SJSA1 (cell line): ENCODE data around the gene AMMECR1L. TPM values are rescaled to one million over a fixed set of nuclear protein-coding genes. Genes with fewer than 3 reads are reported as not detected.

Experiments used
- DNase-seq, 2 experiments: peaks; one replicate each; pipeline ENCODE4 v3.0.0-alpha.2; 2015 to 2020; ENCODE audit warnings: low spot score in 2 of 2, low read depth in 1 of 2
- H3K27ac ChIP-seq: fragments of 250-450 bp; sonication (Bioruptor Pico); 2 replicates; pipeline ENCODE4 v1.5.1; 2020; ENCODE audit warnings: mild to moderate bottlenecking, moderate library complexity
- H3K27me3 ChIP-seq: fragments of 250-450 bp; sonication (Bioruptor Pico); replicated peaks from 2 replicates; pipeline ENCODE4 v1.5.1; 2020; ENCODE audit warnings: mild to moderate bottlenecking, moderate library complexity
- H3K36me3 ChIP-seq: fragments of 250-450 bp; sonication (Bioruptor Pico); 2 replicates; pipeline ENCODE4 v1.5.1; 2020; ENCODE audit warnings: mild to moderate bottlenecking
- H3K4me1 ChIP-seq: fragments of 250-450 bp; sonication (Bioruptor Pico); replicated peaks from 2 replicates; pipeline ENCODE4 v1.6.1; 2021; ENCODE audit warnings: mild to moderate bottlenecking
- H3K4me3 ChIP-seq: fragments of 250-450 bp; sonication (Bioruptor Pico); 2 replicates; pipeline ENCODE4 v1.5.1; 2020; ENCODE audit warnings: mild to moderate bottlenecking
- H3K9me3 ChIP-seq: fragments of 250-450 bp; sonication (Bioruptor Pico); replicated peaks from 2 replicates; pipeline ENCODE4 v1.5.1; 2020; ENCODE audit warnings: mild to moderate bottlenecking
- total RNA-seq: library from RNA; depleted of rRNA; stranded (reverse); fragments of >200 nt; shearing (Covaris generic); gene quantifications from 2 replicates; pipeline ENCODE4 v1.2.3, GENCODE V29; 2014

Gene AMMECR1L
- total RNA-seq, 1 experiment from 2014 or later, result 18.9 TPM

DNA sequence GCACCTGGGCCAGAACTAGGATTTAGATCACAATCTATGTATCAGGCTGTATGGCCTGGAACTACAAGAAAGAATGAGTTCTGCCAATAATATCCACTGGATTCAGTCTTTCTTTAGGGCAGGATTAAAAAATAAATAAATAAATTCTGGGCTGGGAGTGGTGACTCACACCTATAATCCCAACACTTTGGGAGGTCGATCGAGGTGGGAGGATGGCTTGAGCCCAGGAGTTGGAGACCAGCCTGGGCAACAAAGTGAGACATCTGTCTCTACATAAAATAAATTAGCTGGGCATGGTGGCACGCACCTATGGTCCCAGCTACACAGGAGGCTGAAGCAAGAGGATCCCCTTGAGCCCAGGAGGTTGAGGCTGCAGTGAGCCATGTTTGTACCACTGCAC is 8.1 kb downstream of the AMMECR1L start:
- DNase-seq, result peak; percentile 48 to 64
- H3K9me3 ChIP-seq, result no peaks in the 10 kb centered on the region
- peaks cover 49% of the 10 kb centered on the region for H3K36me3 ChIP-seq
- H3K4me1 ChIP-seq, result peaks cover 8% of the 10 kb centered on the region
- no peak overlapping the region for H3K27ac ChIP-seq
- no peaks in the 10 kb centered on the region for H3K27me3 ChIP-seq
- H3K4me3 ChIP-seq, result no peak overlapping the region

DNA sequence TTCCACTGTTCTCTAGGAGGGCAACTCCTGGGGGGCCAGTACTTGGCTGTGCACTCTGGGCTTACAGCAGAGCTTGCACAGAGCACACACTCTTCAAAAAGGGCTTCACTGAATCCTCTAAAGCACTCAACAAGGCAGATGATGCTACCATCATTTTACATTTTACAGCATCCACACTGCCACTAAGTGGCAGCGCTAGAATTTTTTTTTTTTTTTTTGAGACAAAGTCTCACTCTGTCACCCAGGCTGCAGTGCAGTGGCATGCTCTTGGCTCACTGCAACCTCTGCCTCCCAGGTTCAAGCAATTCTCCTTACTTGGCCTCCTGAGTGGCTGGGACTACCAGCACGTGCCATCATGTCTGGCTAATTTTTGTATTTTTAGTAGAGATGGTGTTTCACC is 8.6 kb downstream of the AMMECR1L start:
- H3K27me3 ChIP-seq, result no peaks in the 10 kb centered on the region
- H3K4me3 ChIP-seq, result no peak overlapping the region
- H3K4me1 ChIP-seq, result peaks cover 8% of the 10 kb centered on the region
- peaks cover 49% of the 10 kb centered on the region for H3K36me3 ChIP-seq
- no peaks in the 10 kb centered on the region for H3K9me3 ChIP-seq
- H3K27ac ChIP-seq, result no peak overlapping the region
- DNase-seq, result no peak

DNA sequence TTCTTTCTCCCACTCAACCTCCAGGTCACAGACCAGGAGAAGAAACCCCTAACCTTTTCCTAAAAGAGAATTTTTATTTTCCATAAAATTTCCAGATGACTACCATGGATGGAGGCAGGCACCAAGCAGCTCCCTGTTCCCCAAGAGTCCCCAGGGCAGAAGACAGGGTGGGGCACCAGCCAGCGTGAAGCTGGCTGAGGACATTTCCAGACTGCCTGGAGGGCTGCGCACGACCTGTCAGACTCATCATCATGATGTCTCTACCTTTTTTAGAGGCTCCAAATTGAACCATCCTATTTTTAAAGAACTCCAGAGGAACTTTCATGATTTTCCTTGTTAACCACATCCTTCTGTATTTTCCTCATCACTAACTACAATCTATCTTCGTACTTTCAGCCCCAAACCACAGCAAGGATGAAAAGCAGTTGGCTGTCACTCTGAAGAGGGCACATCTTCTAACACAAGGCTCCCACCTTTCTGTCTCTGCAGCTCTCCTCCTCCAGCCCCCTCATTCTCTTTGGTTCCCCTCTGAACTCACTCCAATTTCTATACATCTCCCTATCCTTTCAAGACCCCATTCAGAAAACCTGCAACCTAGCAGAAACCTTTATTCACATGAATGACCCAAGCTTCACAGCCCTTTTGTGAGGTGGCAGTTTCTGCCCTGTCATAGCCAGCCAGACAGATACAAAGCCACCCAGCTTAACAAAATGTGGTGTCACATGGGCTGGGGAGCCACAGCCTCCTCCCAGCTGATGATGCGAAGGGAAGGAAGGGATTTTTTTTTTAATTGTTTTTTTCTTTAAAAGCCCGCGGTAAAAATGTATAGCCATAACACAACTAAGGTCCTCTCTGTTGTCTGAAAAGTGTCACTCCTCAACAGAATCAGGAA is 11.1 kb downstream of the AMMECR1L start:
- no peaks in the 10 kb centered on the region for H3K9me3 ChIP-seq
- H3K4me3 ChIP-seq, result no peak overlapping the region
- no peak for DNase-seq
- no peak overlapping the region for H3K27ac ChIP-seq
- H3K4me1 ChIP-seq, result peaks cover 8% of the 10 kb centered on the region
- peaks cover 43% of the 10 kb centered on the region for H3K36me3 ChIP-seq
- no peaks in the 10 kb centered on the region for H3K27me3 ChIP-seq

DNA sequence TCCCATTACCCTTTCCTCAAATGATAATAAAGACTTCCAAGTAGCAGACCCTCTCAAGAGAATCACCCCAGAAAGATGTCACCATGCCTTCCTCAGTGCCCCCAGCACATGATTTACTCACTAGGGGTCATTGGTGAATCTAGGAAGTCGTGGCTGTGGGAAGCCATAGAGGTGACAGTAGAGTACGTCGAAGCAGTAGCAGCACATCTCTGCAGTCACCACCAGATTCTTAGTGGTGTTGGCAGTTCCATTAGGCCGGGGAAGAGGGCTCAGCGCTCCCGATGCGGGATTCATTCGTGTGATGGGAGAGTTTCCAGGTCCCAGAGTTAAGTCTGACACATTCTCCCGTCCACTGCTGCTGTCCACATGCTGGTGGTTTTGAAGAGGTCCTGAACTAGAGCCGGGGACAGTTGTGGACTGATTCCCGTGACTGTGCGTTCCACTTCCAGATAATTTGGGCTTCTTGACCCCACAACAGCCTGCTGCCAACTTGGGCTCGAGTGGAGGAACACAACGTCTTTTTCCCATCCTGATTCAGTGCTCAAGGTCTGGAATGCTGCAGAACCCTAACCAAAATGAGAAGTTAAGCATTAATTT is 12.0 kb downstream of the AMMECR1L start:
- Histone ChIP-seq H3K9me3 (no peaks in the 10 kb centered on the region), H3K4me3 (no peak overlapping the region), H3K27ac (no peak overlapping the region), H3K27me3 (no peaks in the 10 kb centered on the region), H3K36me3 (peaks cover 46% of the 10 kb centered on the region), H3K4me1 (peaks cover 8% of the 10 kb centered on the region)
- DNase-seq, result no peak

DNA sequence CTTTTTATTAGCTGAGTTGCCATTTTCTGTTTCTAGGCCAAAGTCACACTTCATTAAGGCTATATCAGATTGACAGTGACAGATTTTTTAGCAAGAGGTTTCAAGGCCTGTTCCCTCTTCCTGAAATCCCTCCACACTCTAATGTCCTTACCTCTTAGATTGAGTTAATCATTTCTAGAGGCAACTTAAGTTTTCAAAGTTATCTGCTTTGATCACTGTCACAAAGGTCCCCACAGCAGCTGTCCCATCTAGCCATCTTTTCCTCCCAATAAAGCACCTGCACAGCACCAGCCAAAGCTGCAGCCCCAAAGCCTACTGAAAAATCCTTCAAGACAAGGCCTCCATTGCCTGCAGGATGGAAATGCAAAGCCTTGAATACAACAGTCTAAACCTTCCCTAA is 13.4 kb downstream of the AMMECR1L start:
- no peaks in the 10 kb centered on the region for H3K27me3 ChIP-seq
- no peak overlapping the region for H3K27ac ChIP-seq
- no peaks in the 10 kb centered on the region for H3K9me3 ChIP-seq
- no peak overlapping the region for H3K4me3 ChIP-seq
- peaks cover 3% of the 10 kb centered on the region for H3K4me1 ChIP-seq
- DNase-seq, result no peak
- peaks cover 60% of the 10 kb centered on the region for H3K36me3 ChIP-seq

DNA sequence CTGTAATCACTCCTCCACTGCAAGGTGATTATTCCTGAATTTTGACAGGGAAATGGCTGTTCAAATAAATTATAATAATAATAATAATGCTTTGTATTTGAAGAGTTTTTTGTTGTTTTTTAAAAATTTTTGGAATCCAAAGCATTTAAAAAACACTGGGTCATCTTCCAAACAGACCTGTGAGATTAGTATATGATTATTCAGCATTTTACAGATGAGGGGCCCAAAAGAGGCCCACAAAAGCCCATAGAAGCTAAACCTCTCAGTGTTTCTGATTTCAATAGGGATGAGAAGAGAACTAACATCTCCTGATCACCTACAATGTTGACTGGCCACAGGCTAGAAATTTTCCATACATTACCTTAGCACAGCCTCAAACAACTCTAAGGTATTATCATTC is 19.8 kb downstream of the AMMECR1L start:
- Histone ChIP-seq H3K4me1 (no peaks in the 10 kb centered on the region), H3K27me3 (no peaks in the 10 kb centered on the region), H3K27ac (no peak overlapping the region), H3K4me3 (no peak overlapping the region), H3K36me3 (peaks cover 77% of the 10 kb centered on the region), H3K9me3 (no peaks in the 10 kb centered on the region; the same call in 1 of the 2 replicates)
- no peak for DNase-seq

DNA sequence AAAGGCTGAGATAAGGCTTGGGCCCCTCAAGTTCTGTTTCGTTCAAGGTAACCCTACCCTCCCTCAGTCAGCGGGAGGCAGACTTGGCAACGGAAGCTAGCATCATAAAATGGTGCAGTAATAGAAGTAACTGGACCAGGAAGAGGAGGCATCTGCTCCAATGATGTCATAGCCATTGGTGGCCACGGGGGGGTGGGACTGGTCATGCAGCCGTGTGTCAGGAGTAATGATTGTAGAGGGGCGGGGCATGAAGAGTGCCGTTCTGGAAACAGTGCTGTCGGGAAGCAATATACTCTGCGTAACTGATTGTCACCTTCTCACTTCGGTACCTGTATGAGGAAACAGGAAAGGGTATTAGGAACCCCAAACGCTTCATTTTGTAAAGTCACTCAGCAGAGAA is 20.9 kb downstream of the AMMECR1L start:
- peaks cover 70% of the 10 kb centered on the region for H3K36me3 ChIP-seq
- H3K27ac ChIP-seq, result no peak overlapping the region
- no peak for DNase-seq
- no peaks in the 10 kb centered on the region; the same call in 1 of the 2 replicates for H3K9me3 ChIP-seq
- no peaks in the 10 kb centered on the region for H3K4me1 ChIP-seq
- H3K27me3 ChIP-seq, result no peaks in the 10 kb centered on the region
- H3K4me3 ChIP-seq, result no peak overlapping the region

DNA sequence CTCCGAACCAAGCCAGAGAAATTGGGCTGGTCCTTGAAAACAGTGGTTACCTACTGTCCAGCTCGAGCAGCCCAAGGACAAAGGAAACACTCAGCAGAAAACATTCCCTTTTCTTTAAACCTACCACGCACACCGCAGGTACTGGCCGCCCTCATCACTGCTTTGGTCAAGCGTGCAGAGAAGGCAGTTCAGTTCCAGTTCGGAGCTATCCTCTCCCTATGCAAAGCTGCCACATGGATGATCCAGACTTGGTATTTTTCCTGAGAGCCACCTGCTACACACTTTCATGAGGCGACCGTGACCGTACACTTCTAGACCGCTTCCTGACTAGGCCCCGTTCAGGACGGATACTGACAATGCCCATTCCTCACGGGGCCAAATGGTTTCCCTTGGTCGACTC is 23.5 kb downstream of the AMMECR1L start:
- Histone ChIP-seq H3K9me3 (no peaks in the 10 kb centered on the region; the same call in 1 of the 2 replicates), H3K36me3 (peaks cover 46% of the 10 kb centered on the region), H3K27ac (no peak overlapping the region), H3K4me3 (no peak overlapping the region), H3K4me1 (0 out of 2 replicates have a peak, but pooled peaks cover 4% of the 10 kb centered on the region), H3K27me3 (no peaks in the 10 kb centered on the region)
- no peak for DNase-seq

DNA sequence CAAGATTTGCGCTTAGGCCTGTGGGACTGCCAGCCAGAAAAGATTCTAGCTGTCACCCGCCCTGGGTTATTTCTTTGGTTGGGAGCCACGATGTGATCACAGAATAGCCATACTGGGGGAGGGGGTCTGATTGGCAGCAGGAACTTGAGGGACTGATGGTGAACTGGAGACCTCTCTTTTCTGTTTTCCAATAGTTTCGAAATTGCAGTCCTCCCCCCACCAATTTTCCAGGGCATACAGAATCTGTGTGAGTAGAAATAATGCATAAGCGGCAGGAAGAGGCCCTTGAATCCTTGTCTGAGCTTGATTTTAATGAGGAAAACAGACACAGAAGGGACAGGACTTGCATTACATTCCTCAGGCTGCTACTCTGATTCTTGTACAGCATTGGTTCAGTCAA is 25.6 kb downstream of the AMMECR1L start:
- Histone ChIP-seq H3K27me3 (no peaks in the 10 kb centered on the region), H3K36me3 (peaks cover 33% of the 10 kb centered on the region), H3K27ac (no peak overlapping the region), H3K4me3 (no peak overlapping the region), H3K9me3 (no peaks in the 10 kb centered on the region), H3K4me1 (0 out of 2 replicates have a peak, but pooled peaks cover 9% of the 10 kb centered on the region)
- no peak for DNase-seq

DNA sequence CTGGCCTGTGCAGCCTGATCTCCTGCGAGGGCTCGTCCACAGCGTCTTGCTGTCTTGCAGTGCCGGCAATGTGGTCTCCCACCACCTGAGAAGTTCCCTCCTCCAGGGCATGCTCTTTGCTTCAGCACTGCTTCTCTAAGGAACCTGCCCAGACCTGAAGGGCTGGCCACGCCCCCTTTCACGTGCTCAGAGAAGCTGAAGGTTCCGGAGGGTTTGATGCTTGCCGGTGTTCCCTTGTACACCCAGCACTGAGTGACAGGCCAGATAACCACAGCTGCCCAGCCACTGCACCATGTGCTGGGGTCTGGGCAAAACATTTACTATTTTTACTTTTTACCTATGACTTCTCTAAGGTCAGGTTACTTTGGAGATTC is 26.1 kb downstream of the AMMECR1L start:
- Histone ChIP-seq H3K4me1 (0 out of 2 replicates have a peak, but pooled peaks cover 9% of the 10 kb centered on the region), H3K27me3 (no peaks in the 10 kb centered on the region), H3K4me3 (no peak overlapping the region), H3K27ac (no peak overlapping the region), H3K9me3 (no peaks in the 10 kb centered on the region), H3K36me3 (peaks cover 29% of the 10 kb centered on the region)
- DNase-seq, result no peak

DNA sequence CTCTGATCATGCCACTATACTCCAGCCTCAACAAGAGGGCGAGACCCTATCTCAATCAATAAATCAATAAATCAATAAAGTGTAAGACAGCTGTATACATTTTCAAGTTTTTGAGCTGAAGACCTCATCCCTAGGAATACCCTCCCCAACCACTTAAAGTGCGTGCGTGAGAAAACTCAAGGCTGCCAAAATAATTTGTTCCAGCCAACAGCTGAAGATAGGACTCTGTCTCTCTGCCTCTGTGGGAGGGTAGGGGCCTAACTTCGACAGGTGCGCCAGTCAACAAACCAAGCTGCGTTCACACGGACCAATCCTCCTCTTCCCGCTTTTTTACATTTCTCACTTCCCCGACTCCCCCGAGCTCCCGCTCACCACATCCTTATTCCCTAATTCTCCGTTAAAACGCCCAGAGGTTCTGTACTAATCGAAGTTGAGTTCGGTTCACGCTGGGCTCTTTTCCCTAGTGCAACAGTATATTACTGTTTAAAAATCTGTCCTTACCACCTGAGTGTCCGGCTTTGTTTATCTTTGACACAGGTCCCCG is 28.4 kb downstream of the AMMECR1L start:
- Histone ChIP-seq H3K27me3 (no peaks in the 10 kb centered on the region), H3K4me1 (0 out of 2 replicates have a peak, but pooled peaks cover 9% of the 10 kb centered on the region), H3K9me3 (no peaks in the 10 kb centered on the region), H3K36me3 (peaks cover 25% of the 10 kb centered on the region), H3K4me3 (peak overlapping the region; percentile 92), H3K27ac (peak overlapping the region; percentile 74)
- DNase-seq, result no peak

DNA sequence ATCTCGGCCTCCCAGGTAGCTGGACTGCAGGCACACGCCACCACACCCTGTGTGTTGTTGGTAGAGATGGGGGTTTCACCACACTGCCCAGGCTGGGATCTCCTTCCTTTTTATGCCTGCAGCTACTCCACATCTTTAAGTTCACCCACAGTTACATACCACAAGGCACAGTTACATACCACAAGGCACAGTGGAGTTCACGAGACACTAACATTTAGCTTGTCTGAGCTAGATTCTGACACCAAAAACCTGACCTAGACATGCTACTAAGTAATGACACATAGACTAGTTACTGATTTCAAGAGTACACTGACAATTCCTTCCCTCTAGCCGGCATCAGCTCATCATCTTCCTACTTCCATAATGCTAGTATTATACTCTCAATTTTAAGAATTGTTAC is 32.1 kb downstream of the AMMECR1L start:
- DNase-seq, result no peak
- no peak overlapping the region for H3K4me3 ChIP-seq

DNA sequence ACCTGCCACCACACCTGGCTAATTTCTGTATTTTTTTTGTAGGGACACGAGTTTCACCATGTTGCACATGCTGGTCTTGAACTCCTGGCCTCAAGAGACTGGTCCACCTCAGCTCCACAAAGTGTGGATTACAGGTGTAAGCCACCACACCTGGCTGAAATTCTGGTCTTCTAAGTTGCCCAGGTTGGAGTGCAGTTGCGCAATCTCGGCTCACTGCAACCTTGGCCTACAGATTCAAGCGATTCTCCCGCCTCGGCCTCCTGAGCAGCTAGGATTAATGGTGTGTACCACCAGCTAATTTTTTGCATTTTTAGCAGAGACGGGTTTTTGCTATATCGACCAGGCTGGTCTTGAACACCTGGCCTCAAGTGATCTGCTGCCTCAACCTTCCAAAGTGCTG is 33.4 kb downstream of the AMMECR1L start:
- no peak for DNase-seq
- Histone ChIP-seq H3K27me3 (no peaks in the 10 kb centered on the region), H3K36me3 (peaks cover 67% of the 10 kb centered on the region), H3K4me3 (no peak overlapping the region), H3K4me1 (0 out of 2 replicates have a peak, but pooled peaks cover 6% of the 10 kb centered on the region), H3K27ac (no peak overlapping the region), H3K9me3 (no peaks in the 10 kb centered on the region)

More for the DNA sequence above, 32.1 kb downstream of the AMMECR1L start:
- no peak overlapping the region for H3K27ac ChIP-seq
- H3K27me3 ChIP-seq, result no peaks in the 10 kb centered on the region
- H3K9me3 ChIP-seq, result no peaks in the 10 kb centered on the region
- H3K36me3 ChIP-seq, result peaks cover 61% of the 10 kb centered on the region
- H3K4me1 ChIP-seq, result 0 out of 2 replicates have a peak, but pooled peaks cover 9% of the 10 kb centered on the region

DNA sequence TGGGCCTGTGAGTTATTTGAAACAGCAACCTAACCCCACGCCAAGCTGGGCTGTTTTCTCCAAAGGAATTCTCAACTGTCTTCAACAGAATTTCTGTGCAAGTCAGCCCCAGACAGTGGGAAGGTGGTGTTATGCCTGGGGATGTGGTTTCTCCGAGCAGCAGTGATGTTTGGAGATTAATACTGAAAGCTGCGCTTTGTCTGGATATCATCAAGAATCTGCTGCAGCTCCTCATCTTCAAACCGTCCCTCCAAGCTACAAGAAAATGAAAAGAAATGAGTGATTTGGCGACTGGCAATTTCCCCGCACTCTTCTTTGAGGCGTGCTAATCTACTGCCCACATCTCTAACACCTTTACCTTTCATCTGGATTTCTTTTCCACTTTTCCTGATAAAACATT is 37.8 kb downstream of the AMMECR1L start:
- peaks cover 80% of the 10 kb centered on the region for H3K36me3 ChIP-seq
- no peaks in the 10 kb centered on the region for H3K27me3 ChIP-seq
- H3K4me1 ChIP-seq, result no peaks in the 10 kb centered on the region
- no peak overlapping the region for H3K27ac ChIP-seq
- no peak overlapping the region for H3K4me3 ChIP-seq
- H3K9me3 ChIP-seq, result no peaks in the 10 kb centered on the region
- DNase-seq, result no peak
